ENCODE results near the gene RAB6B.
A peak's percentile ranks its signal among the peaks of the same experiment; 100 is the strongest.

RAB6B gene

DNA sequence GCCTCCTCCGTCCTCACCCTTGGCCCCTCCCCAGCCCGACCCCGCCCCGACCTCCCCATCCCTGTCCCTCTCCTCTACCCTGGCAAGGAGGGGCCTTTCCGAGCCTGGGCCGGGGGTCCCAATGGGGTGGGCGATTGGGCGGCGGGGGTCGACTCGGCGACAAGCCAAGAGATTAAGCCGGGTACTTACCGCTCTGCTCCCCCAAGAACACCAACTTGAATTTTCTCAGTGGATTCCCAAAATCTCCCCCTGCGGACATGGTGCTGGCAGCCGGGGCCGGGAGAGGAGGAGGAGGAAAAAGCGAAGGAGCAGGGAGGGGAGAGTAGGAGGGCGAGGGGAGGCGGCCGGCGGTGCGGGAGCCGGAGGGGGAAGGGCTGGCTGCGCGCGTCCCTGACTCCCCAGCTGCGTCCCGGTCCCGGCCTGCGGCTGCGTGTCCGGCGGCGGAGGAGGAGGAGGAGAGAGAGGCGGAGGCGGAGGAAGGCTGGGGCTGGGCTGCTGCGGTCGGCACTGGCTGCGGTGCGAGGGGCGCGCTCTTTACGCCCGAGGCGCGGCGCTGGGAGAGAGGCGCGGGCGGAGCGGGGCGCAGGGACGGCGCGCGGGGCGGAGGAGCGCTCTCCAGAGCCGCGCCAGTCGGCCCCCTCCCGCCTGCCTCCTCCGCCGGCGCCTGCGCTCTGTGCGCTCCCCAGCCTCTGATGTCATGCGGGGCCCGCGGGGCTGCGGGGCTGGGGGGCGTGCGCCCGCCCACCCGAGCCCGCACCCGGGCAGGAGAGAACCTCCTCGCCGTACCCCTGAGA, at the start of gene RAB6B:
RAB6B (minus strand) TSS at position 675 of the 794 bp plus-strand sequence; CDS start at position 259, 416 bp downstream.
- no peak for TF ChIP-seq Cebpa-rat (IDR thresholded peaks at IDR 0.05)
- peak within 1 kb of the TSS; percentile 41; the same call in 1 of the 2 replicates for H3K9ac ChIP-seq
- H3K4me1 ChIP-seq: 0 out of 2 replicates have a peak, but pooled peaks cover 5% of the 10 kb centered on the region
- H3K36me3 ChIP-seq: no peaks in the 10 kb centered on the region
- H3K4me2 ChIP-seq: peak within 1 kb of the TSS; percentile 92
- H3K9me3 ChIP-seq: no peaks in the 10 kb centered on the region
- no peaks in the 10 kb centered on the region for H4K20me1 ChIP-seq
- H3K27ac ChIP-seq: no peak within 1 kb of the TSS
- peak within 1 kb of the TSS; percentile 72 for H3K4me3 ChIP-seq
- H3K27me3 ChIP-seq: peaks cover 39% of the 10 kb centered on the region

DNA sequence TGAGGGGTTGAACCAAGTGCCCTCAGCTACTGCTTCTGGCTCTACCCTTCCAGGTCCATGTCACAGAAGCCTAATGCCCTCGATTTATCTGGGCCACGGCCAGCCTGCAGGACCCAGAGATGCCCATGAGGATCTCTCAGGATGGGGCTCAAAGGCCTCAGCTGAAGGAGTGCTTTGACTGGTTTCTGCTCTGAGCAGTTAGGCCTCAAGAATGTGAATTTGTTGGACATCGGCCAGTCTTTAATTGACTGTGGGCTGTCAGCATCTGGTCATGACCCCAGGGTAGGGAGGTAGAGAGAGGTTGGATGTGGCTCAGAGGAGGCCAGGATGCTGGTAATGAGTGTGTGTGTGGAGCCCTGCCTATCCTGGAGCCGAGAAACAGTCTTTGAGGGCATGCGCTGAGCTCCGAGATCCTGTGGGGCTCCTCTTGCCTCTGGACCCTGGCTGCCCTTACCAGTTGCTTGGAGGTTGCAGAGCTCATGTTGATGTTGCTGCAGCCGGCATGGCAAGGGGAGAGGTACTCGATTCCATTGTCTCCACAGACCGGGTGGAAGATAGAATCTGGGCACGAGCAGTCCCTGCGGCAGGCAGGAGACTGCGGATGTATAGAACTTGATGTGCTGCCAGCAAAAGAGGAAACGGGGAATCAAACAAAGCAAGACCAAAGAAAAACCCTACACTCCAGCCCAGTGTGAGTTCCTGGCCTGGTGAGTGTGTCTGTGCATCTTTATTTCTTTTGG, 49.1 kb upstream of the RAB6B start:
- peaks cover 64% of the 10 kb centered on the region for H3K4me1 ChIP-seq

DNA sequence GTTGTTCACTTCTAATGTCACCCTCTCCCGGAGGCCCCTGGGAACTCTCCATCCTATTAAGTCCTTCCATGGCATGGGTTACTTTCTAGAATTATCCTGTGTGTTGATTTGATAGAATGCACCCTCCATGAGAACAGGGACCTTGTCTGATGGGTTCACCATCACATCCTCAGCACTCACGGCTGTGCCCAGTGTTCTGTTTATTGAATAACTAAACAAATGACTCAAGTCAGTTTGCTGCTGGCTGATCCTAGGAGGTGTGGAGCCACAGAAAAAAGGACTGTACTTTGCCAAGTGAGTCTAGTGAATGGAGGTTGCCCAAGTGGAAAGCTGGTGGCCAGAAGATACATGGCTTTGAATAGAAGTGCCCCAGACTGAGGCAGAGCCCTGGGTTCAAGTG, 48.5 kb upstream of the RAB6B start:
- no peak overlapping the region for H3K9ac ChIP-seq
- no peaks in the 10 kb centered on the region for H4K20me1 ChIP-seq
- H3K4me1 ChIP-seq: peaks cover 67% of the 10 kb centered on the region
- H3K4me3 ChIP-seq: no peak overlapping the region
- no peak overlapping the region for H3K27ac ChIP-seq
- no peaks in the 10 kb centered on the region for H3K36me3 ChIP-seq
- H3K9me3 ChIP-seq: no peaks in the 10 kb centered on the region
- H3K27me3 ChIP-seq: no peaks in the 10 kb centered on the region
- no peak for TF ChIP-seq Cebpa-rat (IDR thresholded peaks at IDR 0.05)
- peak overlapping the region; percentile 41; the same call in 1 of the 2 replicates for H3K4me2 ChIP-seq

More for the DNA sequence above, 49.1 kb upstream of the RAB6B start:
- Histone ChIP-seq H3K27ac (no peak overlapping the region), H3K4me3 (no peak overlapping the region), H3K9me3 (no peaks in the 10 kb centered on the region), H4K20me1 (no peaks in the 10 kb centered on the region), H3K9ac (no peak overlapping the region), H3K36me3 (no peaks in the 10 kb centered on the region), H3K27me3 (no peaks in the 10 kb centered on the region), H3K4me2 (peak overlapping the region; percentile 22; the same call in 1 of the 2 replicates)
- TF ChIP-seq Cebpa-rat (IDR thresholded peaks at IDR 0.05): no peak

DNA sequence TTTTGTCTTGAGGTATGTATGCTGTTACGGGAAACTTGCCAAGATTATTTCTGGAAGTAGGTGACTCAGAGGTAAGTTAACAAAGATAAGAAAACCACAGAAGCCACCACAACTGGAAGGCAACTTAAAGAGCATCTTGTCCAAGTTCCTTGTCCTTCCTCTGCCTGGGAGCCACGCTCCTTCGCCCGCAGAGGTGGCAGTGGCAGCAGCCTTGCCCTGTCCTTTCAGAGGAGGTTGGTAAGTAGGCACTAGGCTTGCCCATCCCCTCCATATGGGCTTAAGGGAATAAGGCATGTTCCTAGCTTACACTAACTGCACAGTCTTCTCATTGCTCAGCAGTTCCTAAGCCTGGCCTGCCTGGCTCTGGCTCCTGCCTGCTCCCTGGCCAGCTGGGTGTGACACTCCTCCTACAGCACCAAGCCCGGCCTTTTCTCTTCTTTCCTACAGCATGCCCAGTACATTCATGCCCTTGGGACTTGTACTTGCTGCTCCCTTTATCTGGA, 48.0 kb upstream of the RAB6B start:
- Histone ChIP-seq H3K4me1 (peaks cover 72% of the 10 kb centered on the region), H4K20me1 (no peaks in the 10 kb centered on the region), H3K27me3 (no peaks in the 10 kb centered on the region), H3K27ac (no peak overlapping the region), H3K9me3 (no peaks in the 10 kb centered on the region), H3K9ac (no peak overlapping the region), H3K36me3 (no peaks in the 10 kb centered on the region), H3K4me2 (peak overlapping the region; percentile 41), H3K4me3 (no peak overlapping the region)
- no peak for TF ChIP-seq Cebpa-rat (IDR thresholded peaks at IDR 0.05)

DNA sequence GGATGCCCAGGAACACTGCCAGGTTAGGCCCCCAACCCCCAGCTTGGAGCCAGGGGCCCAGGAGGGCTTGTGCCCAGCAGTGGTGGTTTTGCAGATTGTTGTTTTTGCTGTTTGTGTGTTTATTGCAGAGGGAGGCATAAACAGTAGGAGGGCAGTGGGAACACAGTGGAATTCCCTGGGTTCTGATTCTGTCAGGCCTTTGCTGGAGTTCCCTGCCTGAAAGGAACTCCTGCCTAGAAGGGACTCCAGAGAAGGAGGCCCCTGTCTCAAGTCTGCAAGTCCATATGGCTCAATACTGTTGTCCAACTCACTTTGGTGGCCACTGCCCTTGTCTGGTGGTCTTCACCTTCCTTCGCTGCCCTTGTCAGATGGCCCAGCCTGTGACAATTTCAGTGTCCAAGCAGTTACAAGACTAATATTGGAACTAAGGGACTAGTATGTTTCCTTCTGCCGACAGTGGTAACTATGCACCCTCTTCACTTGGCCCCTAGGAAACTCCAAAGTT, 47.4 kb upstream of the RAB6B start:
- Histone ChIP-seq H3K27me3 (no peaks in the 10 kb centered on the region), H3K9me3 (no peaks in the 10 kb centered on the region), H3K4me1 (peaks cover 75% of the 10 kb centered on the region), H3K4me3 (no peak overlapping the region), H3K9ac (no peak overlapping the region), H3K36me3 (no peaks in the 10 kb centered on the region), H3K27ac (0 out of 2 replicates have a peak overlapping the region, but pooled peaks have one; percentile 31), H4K20me1 (no peaks in the 10 kb centered on the region), H3K4me2 (peak overlapping the region; percentile 65)
- TF ChIP-seq Cebpa-rat (IDR thresholded peaks at IDR 0.05): no peak

DNA sequence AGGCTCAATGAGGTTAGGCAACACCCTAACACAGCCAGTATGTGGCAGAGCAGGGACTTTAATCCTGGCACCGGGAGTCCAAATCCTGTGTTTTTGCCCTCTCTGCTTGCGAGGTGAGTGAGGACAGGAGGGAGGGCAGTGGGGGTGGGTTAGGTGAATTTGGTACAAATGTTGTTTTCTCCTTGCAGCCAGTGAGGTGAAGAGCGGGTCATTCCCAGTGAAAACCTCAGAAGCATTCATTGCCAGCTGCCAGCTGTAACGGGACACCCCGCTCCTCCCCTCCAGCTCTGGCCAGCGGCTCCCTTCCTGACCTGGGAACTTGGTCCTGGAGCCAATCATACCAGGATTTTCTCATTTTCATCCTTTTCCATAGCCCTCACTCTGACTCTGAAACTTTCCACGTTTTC, 45.7 kb upstream of the RAB6B start:
- Histone ChIP-seq H3K4me3 (no peak overlapping the region), H3K4me1 (peaks cover 63% of the 10 kb centered on the region), H4K20me1 (no peaks in the 10 kb centered on the region), H3K9ac (no peak overlapping the region), H3K9me3 (no peaks in the 10 kb centered on the region), H3K4me2 (no peak overlapping the region), H3K27ac (no peak overlapping the region), H3K27me3 (no peaks in the 10 kb centered on the region), H3K36me3 (no peaks in the 10 kb centered on the region)
- no peak for TF ChIP-seq Cebpa-rat (IDR thresholded peaks at IDR 0.05)

DNA sequence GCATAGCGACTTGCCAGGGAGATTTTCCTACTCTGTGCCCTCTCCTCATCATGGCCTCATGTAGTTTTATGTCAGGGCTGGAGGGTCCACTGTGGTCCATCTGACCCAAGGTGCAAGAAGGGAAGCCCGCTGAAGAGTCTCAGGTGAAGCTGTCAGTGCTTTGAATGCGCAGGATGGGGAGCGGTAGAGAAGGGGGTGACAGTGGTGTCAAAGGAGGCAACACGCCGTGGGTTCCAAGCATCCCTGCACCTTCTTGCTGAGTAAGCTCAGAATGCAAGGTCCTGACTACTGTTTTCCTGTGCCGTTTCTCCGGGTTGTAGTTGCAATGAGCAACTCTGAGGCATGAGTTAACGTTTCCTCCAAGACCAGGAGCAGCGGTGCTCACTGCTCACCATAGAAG, 44.9 kb upstream of the RAB6B start:
- H3K9ac ChIP-seq: no peak overlapping the region
- H3K27me3 ChIP-seq: no peaks in the 10 kb centered on the region

DNA sequence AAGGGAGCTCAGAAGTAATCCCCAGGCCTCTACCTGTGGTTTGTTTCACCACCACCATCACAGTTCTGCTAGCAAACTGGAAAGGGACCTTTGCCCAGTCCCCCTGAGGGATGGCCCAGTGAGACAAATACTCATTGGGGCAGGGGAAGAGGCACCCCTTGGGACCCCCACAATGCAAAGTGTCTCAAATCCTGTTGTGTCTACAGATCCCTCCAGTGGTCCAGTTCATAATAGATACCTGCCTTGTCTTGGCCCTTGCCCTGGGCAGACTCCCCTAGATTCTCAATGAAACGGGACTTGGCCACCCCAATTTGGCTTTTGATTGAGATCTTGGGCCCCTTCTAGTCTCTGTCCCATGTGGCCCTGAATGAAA, 43.8 kb upstream of the RAB6B start:
- Histone ChIP-seq H3K27ac (no peak overlapping the region), H3K36me3 (no peaks in the 10 kb centered on the region), H3K4me3 (no peak overlapping the region), H4K20me1 (no peaks in the 10 kb centered on the region), H3K27me3 (no peaks in the 10 kb centered on the region), H3K4me1 (peaks cover 47% of the 10 kb centered on the region), H3K9ac (no peak overlapping the region), H3K9me3 (no peaks in the 10 kb centered on the region), H3K4me2 (no peak overlapping the region)
- TF ChIP-seq Cebpa-rat (IDR thresholded peaks at IDR 0.05): no peak

More for the DNA sequence above, 44.9 kb upstream of the RAB6B start:
- Histone ChIP-seq H3K4me1 (peaks cover 55% of the 10 kb centered on the region), H3K36me3 (no peaks in the 10 kb centered on the region), H3K4me3 (no peak overlapping the region), H3K9me3 (no peaks in the 10 kb centered on the region), H4K20me1 (no peaks in the 10 kb centered on the region), H3K4me2 (no peak overlapping the region), H3K27ac (no peak overlapping the region)
- no peak for TF ChIP-seq Cebpa-rat (IDR thresholded peaks at IDR 0.05)

DNA sequence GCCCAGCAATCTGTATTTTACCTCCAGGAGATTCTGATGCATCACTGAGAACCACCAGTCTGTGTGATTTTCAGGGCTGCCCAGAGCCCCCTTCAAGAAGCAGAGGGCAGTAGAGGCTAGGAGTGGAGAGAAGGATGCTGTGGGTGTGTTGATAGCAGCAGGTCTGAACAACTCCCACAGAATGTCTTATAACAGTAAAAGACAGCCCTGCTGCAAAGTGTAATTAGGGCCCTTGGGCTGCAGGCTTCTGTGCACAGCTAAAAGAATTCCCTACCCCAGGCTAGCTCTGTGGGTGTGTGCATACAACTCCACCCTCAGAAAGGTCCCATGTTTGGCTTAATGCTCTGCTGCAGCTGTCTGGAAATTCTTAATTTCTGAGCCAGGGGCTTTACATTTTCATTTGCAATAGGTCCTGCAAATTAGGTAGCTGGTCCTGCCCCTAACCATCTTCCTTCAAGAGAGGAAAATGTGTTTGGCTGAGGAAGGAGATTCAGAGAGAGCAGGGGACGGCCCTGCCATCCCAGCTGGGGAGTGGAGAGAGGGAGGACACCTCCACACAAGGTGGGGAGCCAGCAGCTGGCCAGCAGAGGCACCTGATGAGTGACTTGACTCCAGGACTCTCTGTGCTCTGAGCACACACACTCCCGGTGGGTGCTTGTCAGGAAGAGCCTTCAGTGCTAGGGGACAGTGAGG, 43.2 kb upstream of the RAB6B start:
- Histone ChIP-seq H3K27ac (no peak overlapping the region), H3K4me2 (peak overlapping the region; percentile 57), H3K4me1 (peaks cover 47% of the 10 kb centered on the region), H4K20me1 (no peaks in the 10 kb centered on the region), H3K4me3 (no peak overlapping the region), H3K27me3 (no peaks in the 10 kb centered on the region), H3K9ac (no peak overlapping the region), H3K9me3 (no peaks in the 10 kb centered on the region), H3K36me3 (no peaks in the 10 kb centered on the region)
- no peak for TF ChIP-seq Cebpa-rat (IDR thresholded peaks at IDR 0.05)

Measured in BLaER1 (cell line).